ENCODE data around the gene TADA3.
A peak's percentile ranks its signal among the peaks of the same experiment; 100 is the strongest.

Gene TADA3

DNA sequence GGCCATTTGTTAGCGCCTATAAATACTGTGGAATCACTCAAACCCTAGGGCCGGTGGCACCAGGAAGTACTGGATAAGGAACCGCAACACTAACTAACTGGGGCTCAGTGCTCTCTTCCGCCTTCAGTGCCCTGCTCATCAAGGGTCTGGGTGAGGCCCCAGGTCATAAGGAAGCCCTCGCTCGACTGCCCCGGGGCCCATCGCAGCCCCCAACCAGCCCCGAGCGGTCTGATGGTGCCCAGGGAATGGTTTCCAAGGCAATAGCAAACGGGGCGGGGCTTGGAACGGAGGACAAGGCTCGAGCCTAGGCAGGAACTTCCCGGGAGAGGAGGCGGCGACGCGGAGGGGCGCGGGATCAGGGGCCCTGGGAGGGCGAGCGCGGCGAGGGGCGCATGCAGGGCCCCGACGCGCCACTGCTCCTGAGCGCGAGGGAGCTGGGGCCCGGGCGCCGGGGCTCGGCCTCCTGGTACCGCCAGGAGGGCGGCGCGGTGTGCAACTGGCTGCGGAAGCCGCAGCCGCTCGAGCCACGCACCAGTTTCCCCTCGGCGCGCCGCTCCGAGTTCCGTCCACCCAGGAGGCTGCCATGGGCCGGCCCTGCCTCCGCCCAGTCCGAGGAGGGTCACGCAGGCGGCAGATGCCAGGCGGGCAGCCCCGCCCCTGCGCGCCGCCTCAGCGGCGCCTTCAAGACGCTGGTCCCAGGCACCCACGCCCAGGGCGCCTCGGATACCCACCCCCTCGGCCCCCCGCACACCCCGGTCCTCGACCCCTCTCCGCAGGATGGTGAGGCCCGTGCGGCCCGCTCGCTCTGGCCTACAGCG lies 17.6 kb upstream of the TADA3 start, which contains the start of gene TTLL3:
TSS of gene TTLL3 (plus strand) at position 648 of the 818 bp plus-strand sequence. CDS start 400 bp downstream, outside the sequence.
- peak; percentile 85 for DNase-seq (ENCODE audit: low spot score)

DNA sequence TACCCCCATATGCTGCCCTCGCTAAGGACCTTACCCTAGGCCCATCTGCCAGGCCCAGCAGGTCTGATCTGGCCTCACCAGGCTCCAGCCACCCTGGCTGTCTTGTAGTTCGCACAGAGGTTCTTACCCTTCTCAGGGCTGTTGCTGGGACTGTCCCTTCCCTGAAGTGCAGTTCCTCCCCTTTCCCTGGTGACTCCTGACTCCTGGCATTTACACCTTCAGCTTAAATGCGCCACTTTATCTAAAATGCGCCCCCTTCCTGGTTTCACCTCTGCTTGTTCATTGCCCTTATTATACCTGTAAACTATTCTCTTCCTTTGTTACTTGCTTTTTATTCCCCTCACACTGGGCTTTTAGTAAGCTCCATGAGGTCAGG lies 17.0 kb upstream of the TADA3 start:
- DNase-seq (ENCODE audit: low spot score) = no peak

- peak; percentile 56 for DNase-seq (ENCODE audit: low spot score)
Observed at GRCh38 chr3:9808345-9809037, 16.2 kb upstream of the TADA3 start.

DNA sequence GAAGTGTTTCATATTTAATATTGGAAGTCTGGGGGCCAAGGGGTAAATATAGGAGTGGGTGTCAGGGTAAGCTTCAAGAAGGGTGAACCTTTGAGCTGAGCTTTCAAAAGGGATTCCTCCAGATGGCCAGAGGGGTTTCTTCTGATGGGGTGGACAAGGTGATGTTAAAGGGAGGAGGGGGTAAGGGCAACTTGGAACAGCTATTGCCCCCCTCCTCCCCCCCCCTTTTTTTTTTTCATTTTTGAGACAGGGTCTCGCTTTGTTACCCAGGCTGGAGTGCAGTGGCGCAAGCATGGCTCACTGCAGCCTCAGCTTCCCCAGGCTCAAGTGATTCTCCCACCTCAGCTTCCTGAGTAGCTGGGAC lies 15.7 kb upstream of the TADA3 start:
- no peak for DNase-seq (ENCODE audit: low spot score)

- DNase-seq (ENCODE audit: low spot score) = no peak
Observed at GRCh38 chr3:9806688-9807589, 14.7 kb upstream of the TADA3 start.

- no peak for DNase-seq (ENCODE audit: low spot score)
Observed at GRCh38 chr3:9806137-9806536, 13.9 kb upstream of the TADA3 start.

GRCh38 chr3:9804996-9805395 lies 12.7 kb upstream of the TADA3 start:
- DNase-seq (ENCODE audit: low spot score) = no peak

GRCh38 chr3:9803494-9803893 lies 11.2 kb upstream of the TADA3 start:
- no peak for DNase-seq (ENCODE audit: low spot score)

- DNase-seq (ENCODE audit: low spot score) = no peak
Observed at GRCh38 chr3:9800529-9800928, 8.3 kb upstream of the TADA3 start.

GRCh38 chr3:9797196-9797945 lies 5.1 kb upstream of the TADA3 start:
- DNase-seq (ENCODE audit: low spot score) = no peak

DNA sequence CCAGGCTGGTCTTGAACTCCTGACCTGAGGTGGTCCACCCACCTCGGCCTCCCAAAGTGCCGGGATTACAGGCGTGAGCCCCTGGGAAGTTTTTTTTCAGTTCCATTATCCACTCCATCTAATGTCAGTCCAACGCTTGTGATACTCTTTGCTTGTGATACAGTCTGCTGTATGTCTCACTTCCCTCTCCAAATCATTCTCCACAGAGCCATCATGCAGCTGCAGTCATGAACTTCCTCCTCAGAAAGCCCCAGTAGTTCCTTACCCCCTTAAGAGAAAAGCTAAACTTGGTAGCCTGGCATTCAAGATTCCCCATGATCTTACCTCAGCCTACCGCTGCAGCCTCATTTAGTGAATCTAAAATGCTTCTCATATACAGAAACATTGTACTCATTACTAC lies 2.9 kb upstream of the TADA3 start:
- no peak for DNase-seq (ENCODE audit: low spot score)

GRCh38 chr3:9794400-9794799 lies 2.1 kb upstream of the TADA3 start:
- DNase-seq (ENCODE audit: low spot score) = no peak

DNA sequence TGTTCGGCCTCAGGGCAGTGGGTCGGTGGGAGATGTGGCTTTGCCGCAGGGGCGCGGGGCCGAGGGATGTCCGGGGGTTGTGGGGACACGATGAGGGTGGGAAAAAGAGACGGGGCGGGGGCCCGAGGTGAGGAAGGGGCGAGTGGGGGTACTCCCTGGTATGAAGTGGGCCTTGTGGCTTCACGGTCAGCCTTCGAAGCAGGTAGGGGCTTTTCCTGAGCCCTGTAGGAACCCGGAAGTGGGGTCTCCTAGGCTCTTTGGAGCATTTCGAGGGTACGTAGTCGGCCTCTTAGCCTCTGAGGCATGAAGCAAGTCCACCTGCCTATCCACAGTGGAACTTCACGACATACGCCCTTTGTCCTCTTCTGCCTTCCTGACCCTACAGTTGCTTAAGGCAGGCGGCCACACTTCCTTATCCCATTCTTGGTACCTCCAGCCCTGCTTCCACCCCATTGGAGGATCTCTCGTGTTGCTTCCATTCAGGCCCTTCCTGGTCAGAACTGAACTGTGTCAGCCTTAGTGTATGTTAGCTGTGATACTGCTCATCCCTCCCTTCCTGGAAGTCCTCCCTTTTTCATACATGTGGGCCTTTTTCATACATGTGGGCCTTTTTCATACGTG lies 998 bp upstream of the TADA3 start:
- peak; percentile 29 for DNase-seq (ENCODE audit: low spot score)

- DNase-seq (ENCODE audit: low spot score) = no peak
Observed at GRCh38 chr3:9791790-9792404, 376 bp downstream of the TADA3 start.

- DNase-seq (ENCODE audit: low spot score) = no peak
Observed at GRCh38 chr3:9791127-9791526, 1.1 kb downstream of the TADA3 start.

DNA sequence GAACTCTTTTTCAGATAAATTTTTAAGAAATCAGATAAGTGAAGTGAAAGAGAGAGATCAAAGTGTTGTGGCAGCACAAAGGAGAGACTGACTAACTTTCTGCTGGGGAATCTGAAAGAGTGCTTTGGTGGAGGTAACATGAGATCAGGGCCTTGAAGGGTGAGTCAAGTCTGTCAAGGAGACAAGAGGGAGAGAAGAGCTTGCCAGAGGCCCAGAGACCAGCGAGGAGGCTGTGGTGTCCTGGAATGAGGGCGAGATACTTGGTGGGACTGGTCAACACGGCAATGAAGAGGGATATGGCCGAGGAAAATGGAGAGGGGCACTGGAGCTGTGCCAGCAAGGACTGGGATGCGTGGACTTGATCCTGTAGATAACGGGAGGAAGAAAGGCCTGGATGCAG lies 4.6 kb downstream of the TADA3 start:
- DNase-seq (ENCODE audit: low spot score) = no peak

- peak; percentile 63 for DNase-seq (ENCODE audit: low spot score)
Observed at GRCh38 chr3:9786825-9787669, 5.2 kb downstream of the TADA3 start.

GRCh38 chr3:9786209-9786739 lies 6.0 kb downstream of the TADA3 start:
- no peak for DNase-seq (ENCODE audit: low spot score)

GRCh38 chr3:9785602-9786001 lies 6.7 kb downstream of the TADA3 start:
- no peak for DNase-seq (ENCODE audit: low spot score)

- DNase-seq (ENCODE audit: low spot score) = no peak
Observed at GRCh38 chr3:9784965-9785364, 7.3 kb downstream of the TADA3 start.
